SH-SY5Y (cell line): ENCODE measurements around the gene LGI4.

ENCODE experiments used
- GATA2 ChIP-seq: IDR thresholded peaks from 2 replicates; pipeline ENCODE4 v1.6.1; 2011; ENCODE audit warnings: mild to moderate bottlenecking, low read depth, low read length
- GATA3 ChIP-seq: IDR thresholded peaks from 2 replicates; pipeline ENCODE4 v1.6.1; 2011; ENCODE audit warnings: low read depth, mild to moderate bottlenecking, low read length, moderate library complexity

Gene LGI4

DNA sequence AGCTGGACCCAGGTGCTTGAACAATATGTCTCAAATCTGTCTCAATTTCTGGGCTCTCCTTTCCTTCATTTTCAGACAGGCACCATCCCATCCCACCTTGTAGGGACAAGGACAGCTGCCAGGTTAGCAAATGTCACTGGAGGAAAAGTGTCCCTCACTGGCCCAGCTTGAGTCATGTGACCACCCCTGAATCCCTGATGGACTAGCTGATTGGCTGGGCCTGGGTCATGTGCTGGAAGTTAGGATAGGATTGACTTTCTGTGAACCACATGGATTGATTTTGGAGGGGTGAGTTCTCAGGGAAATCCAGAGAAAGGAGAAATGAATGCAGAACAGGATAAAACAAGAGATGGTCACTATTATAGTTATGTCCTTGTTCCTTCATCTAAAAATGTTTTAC, 47.5 kb downstream of the LGI4 start:
- no peak for TF ChIP-seq GATA2
- no peak for TF ChIP-seq GATA3

DNA sequence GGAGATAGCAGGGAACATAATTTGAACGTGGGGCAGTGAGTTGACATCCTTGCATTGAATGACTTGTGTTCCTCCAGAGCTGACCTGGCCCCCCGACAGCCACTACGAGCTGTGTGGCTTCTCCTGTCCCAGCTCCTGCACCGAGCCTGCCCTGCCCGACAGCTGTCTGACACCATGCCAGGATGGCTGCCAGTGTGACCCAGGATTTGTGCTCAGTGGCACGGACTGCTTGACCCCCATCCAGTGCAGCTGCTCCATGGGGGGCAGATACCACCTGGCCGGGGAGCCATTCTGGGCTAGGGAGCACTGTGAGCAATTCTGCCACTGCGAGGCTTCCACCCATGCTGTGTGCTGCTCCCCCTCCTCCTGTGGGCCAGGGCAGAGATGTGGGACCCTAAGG, 48.4 kb downstream of the LGI4 start:
- TF ChIP-seq GATA3 (no peak), GATA2 (no peak)

DNA sequence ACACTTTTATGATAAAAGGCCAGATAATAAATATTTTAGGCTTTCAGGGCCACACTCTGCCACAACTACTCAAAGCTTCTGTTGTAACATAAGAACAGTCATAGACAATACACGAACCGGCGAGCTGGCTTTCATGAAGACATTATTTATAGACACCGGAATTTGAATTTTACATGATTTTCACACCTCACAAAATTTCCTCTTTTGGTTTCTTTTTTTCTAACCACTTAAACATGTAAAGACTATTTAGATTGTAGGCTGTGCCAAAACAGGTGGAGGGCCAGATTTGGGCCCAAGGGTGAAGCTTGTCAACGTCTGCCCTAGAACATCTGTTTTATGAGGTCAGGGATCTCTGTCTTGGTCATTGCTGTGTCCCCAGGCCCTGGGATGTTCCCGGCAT, 48.9 kb downstream of the LGI4 start:
- TF ChIP-seq GATA3 (no peak), GATA2 (no peak)

DNA sequence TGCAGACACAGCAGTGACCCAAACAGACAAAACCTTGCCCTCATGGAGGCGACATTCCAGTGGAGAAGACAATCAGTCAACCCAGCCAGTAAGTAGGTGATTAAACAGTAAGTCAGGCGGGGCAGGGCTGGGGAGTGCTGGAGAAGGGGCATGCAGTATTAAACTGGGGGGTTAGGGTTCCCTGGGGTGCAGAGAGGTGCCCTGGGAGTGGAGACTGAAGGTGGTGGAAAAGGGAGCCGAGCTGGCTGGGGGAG, 50.4 kb downstream of the LGI4 start:
- TF ChIP-seq GATA3, result no peak
- TF ChIP-seq GATA2, result no peak

GRCh38 chr19:35083691-35084508, 51.0 kb downstream of the LGI4 start:
- TF ChIP-seq GATA2, result no peak
- TF ChIP-seq GATA3, result no peak

DNA sequence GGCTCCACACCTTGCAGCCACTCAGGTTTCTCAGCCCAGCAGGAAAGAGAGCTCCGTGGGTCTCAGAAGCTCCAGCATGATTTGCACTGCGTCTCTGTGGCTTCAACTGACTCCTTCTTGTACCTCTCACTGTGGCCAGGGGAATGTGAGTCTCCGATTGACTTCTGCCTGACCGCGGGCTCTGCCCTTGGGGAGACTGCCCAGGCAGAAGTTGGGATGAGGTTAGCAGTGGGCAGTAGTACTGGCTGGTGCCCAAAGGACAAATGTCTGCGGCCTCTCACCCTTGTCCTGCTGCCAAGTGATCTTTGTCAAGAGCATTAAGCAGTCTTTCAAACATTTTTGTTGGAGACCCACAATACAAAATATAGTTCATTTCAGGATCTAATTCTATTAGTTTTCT, 53.7 kb downstream of the LGI4 start:
- no peak for TF ChIP-seq GATA2
- TF ChIP-seq GATA3, result no peak

DNA sequence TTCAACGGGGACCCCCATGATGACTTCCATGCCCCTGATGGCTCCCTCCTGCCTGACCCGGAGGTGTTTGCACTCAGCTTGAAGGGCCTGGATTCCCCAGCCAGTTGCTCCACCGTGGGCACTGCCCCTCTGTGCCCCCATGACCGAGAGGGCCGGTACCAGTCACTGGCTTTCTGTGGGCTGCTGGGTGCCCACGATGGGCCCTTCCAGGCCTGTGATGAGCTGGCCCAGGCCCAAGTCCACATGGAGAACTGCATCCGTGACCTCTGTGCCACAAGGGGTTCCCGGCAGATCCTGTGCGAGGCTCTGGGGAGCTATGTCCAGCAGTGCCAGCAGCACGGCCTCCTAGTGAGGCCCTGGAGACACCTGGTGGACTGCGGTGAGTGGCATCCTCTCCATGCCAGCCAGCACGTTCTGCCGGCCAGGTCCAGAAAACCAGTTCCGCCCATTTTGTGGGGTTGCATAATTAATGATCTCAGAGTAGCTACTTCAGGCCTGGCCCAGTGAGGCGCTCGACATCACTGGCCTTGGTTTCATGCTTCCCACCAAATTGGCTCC, 54.2 kb downstream of the LGI4 start:
- TF ChIP-seq GATA2 (no peak), GATA3 (no peak)

GRCh38 chr19:35079826-35080225, 55.0 kb downstream of the LGI4 start:
- TF ChIP-seq GATA2 (no peak), GATA3 (no peak)

- TF ChIP-seq GATA2 (no peak), GATA3 (no peak)
Observed at GRCh38 chr19:35077411-35078223, 57.2 kb downstream of the LGI4 start.

GRCh38 chr19:35076657-35077056, 58.2 kb downstream of the LGI4 start:
- no peak for TF ChIP-seq GATA2
- TF ChIP-seq GATA3, result no peak

DNA sequence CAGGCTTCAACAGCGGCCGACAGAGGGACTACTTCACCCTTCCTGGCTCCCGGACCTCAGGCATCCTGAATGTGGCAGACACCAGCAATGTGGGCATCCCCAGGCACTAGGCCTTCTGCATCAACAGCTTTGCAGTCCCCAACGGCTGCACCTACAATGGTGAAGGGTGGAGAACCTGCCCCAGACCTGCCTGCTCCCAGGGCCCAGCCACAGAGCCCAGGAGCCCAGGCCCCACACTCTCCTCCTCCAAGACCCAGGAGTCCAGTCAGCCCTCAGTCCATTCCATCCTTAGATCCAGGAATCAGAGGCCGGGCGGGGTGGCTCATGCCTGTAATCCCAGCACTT, 58.9 kb downstream of the LGI4 start:
- TF ChIP-seq GATA3 (no peak), GATA2 (no peak)

GRCh38 chr19:35075202-35076025, 59.4 kb downstream of the LGI4 start:
- TF ChIP-seq GATA3 (no peak), GATA2 (no peak)
